Activated naive CD4-positive, alpha-beta T cell treated with anti-CD3 and anti-CD28 coated beads, Interleukin-2, amount 50 U/mL, for 16 hours (primary cell): ENCODE data around the gene MRPL41.
"Not testable (repeated sequence)": the region's sequence is repeated elsewhere in the genome, so short reads cannot be mapped to it uniquely, and the experiment has no call there.

ENCODE experiments used
- DNase-seq: peaks from one replicate; pipeline ENCODE4 v3.0.0-alpha.2; 2020

MRPL41 gene

DNA sequence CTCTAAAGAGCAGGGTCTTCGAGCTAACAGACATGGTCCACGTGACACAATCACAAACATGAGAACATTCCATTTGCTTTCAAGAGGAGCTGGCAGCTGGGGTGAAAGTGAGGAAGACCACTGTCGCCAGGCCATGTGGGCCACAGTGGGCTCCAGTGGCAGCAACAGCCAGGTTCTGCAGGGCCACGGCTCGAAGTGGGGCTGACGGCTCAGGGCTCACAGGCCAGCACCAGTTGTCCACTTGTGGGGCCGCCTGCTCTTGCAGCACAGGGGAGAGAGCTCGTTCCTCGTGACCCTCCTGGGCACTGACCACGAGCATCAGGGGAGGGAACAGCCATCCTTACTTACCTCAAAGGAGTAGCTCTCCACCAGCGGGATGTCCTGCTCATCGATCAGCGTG, 36.6 kb downstream of the MRPL41 start:
- DNase-seq, result no peak

- DNase-seq, result no peak
Measured at GRCh38 chr9:137588891-137589290, 37.2 kb downstream of the MRPL41 start.

- DNase-seq, result peak; percentile 23
Measured at GRCh38 chr9:137589441-137590122, 37.9 kb downstream of the MRPL41 start.

DNA sequence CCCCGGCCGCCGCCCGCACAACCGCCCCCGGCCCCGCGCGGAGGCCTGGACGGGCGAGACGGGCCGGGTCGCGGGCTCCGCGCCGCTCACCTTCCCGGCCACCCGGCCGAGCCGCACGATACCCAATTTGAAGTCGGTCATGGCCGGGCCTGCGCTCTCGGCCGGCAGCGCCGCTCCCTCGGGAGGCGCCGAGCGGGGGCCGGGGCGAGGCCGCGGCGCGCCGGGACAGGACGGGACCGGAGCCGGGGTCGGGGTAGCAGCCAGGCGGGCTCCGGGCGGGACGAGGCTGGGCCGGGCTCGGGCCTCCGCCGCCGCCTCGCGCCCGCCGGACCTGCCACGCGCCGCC, 38.4 kb downstream of the MRPL41 start:
- DNase-seq, result no peak

DNA sequence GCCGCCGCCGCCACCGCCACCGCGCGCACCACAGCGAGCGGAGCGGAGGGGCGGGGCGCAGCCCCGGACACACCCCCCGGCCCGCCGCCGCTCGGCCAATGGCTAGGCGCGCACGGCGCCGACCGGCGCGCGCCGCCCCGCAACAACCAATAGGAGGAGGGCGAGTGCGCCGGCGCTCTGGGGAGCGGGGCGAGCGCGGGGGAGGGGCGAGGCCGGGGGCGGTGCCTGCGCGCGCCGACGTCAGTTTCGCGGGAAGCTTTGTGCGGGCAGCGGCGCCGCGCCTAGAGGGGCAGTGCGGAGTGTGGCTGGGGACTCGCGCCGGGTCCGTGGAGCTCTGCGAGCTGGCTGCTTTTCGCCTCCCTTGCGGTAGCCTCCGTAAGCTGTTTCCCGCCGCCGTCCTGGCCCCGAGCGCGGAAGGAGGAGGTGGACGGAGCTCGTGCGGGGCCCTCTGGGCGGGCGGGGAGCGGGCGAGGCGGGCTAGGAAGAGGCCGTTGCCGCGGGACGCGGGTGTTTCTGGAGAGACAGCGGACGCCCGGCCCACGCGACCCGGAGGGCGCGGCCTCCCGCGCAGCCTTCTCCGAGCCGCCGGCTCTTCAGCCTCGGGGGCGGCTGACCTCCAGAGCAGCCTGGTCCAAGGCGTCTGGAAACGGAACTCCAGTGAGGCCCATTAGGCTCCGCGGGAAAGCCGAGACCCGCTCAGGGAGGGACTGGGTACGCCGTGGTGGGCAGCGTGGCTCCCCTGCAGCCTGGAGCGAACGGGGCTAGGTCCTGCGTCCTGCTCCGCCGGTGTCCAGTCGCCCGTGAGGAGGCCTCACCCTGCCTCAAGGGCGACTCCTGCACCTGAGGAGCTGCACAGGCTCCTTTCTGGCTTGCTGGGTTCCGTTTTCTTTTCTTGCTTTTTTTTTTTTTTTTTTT, 39.0 kb downstream of the MRPL41 start, which contains the start of gene ZMYND19:
Gene ZMYND19, minus strand, starts transcription at position 44 of the 915 bp plus-strand sequence. CDS start 249 bp downstream, outside the sequence.
- peak; percentile 89 for DNase-seq

DNA sequence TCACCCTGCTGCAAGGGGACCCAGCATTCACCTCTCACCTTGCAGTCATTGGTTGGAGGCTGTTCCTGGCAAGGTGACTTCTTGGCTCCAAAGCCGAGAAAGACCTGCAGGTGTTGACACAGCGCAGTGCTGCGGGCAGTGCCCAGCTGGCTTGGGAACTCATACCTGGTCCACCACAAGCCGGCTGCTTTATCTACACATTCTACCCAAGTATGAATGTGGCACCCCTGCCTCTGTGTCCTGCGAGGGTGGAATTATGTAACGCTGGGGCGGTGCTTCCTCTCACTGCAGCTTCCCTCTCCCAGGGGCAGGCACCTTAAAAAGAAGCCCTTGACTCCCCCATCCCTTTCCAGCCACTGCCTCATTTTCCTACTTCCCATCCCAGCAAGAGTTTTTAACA, 41.1 kb downstream of the MRPL41 start:
- DNase-seq, result no peak

GRCh38 chr9:137593176-137593575, 41.5 kb downstream of the MRPL41 start:
- no peak for DNase-seq

GRCh38 chr9:137596577-137596976, 44.9 kb downstream of the MRPL41 start:
- not testable (repeated sequence) for DNase-seq

DNA sequence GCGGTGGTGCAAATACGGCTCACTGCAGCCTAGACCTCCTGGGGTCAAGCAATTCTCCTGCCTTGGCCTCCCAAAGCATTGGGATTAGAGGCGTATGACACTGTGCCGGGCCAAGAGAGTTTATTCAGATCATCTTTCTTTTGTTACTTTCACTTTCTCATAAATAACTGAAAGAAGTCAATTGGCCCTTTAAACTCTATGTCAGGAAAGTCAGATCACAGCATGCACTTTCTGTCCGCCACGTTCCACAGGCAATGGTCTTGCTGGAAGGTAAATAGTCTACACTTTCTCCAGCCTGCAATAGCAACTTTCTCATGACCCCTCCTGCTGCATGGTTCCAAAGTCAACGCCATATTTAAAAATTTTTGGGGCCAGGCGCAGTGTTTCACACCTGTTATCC, 47.3 kb downstream of the MRPL41 start:
- no peak for DNase-seq
